GM18508 (cell line): Measurements from ENCODE around the gene NRL.

Experiments
- ATAC-seq: cut with Tn5 transposase; IDR thresholded peaks from one replicate; pipeline ENCODE4 v1.9.1; 2021; ENCODE audit warnings: moderate number of reproducible peaks; ENCODE audit not compliant: insufficient read depth, unreplicated experiment

NRL gene

GRCh38 chr14:24100982-24101494, 13.7 kb downstream of the NRL start:
- ATAC-seq, result no peak

- no peak for ATAC-seq
These were observed 14.4 kb downstream of the NRL start for GRCh38 chr14:24100197-24100981.

DNA sequence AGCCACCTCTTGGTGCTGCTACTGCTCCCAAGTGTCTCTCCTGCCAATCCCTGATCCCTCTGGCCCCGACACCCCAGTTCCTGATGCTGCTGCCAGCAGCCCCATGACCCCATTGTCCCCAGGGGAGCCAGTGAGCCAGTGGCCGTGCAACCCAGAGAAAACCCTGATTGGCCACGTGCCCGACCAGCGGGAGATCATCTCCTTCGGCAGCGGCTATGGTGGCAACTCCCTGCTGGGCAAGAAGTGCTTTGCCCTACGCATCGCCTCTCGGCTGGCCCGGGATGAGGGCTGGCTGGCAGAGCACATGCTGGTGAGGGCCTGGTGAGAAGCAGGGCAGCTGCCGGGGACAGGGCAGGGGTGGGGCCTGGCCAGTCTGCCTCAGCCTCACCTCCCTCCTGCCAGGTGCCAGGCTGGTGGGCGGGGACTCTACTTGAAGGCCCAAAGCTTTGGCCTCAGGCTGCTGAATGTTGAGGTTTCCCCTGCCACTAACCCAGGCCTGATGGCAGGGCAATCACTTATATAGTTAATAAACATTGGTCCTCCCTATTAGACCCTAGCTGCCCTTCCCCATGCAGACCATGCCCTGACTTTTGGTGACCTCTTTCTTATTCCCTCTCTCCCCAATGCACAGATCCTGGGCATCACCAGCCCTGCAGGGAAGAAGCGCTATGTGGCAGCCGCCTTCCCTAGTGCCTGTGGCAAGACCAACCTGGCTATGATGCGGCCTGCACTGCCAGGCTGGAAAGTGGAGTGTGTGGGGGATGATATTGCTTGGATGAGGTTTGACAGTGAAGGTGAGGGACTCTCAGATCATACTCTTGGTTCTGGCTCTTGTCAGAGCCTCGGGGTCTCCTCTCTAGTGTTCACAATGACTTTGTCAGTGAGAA, 15.6 kb downstream of the NRL start:
- no peak for ATAC-seq

- no peak for ATAC-seq
These were observed 16.4 kb downstream of the NRL start for GRCh38 chr14:24098229-24098926.

GRCh38 chr14:24096545-24097181, 18.1 kb downstream of the NRL start:
- ATAC-seq, result no peak

GRCh38 chr14:24095271-24096068, 19.3 kb downstream of the NRL start:
- peak; percentile 61 for ATAC-seq

DNA sequence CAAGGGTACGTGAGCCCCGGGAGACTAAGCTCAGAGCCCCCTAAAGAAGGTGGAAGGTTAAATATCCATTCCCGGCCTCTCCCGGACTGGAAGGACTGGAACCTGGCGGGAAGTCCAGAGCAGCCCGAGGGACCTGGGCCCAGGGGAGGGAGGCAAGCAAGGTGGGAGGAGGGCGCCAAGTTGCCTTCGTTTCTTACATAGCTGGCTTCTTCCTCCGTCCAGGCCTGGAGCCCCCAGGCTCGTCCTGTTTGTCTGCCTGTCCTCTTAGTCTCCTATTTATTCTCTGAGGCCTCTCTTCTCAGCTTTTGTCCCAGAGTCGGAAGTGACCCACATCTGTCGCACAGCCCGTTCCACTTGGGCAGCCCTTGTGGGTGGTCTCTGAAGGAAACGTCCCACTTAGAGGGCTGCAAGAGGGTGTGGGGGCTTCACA, 19.9 kb downstream of the NRL start:
- ATAC-seq, result no peak

DNA sequence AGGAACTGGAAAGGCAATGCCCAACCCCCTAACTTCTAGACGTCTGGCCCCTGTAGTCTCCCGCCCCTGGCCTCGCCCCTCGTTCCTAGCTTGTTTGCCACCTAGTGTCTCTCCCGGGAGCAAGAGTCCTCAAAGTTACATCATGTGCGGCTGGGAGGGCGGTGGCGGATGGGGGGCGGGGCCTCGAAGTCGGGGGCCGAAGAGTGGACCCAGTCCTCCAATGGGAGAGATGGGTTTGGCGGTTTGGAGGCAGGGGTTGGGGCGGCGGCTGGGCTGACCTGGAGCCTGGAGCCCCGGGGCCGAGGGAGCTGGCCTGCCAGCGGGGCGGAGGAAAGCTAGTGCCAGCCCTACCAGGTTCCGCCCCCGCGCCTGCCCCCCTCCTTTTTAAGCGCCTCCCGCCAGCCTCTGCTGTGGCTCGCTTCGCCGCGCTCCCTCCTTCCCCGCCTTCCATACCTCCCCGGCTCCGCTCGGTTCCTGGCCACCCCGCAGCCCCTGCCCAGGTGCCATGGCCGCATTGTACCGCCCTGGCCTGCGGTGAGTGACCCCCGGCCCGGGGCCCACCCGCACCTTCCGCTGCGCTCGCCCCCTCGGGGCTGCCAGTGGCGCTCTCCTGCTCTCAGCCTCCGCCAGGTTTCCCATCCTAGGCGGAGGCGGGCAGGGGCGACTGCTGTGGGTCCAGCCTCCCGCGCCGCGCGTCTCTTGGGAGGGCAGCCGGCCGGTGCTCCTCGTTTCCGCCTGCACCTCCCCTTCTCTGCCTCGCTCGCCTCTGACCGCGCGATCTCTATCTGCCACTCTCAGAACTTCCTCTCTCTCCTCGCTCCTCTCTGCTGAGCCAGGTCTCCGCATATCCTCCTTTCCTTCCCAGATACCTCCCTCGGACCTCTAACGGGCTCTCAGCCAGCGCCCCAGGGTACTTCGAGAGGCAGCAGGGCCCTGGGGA, 20.6 kb downstream of the NRL start, which contains the start of gene PCK2:
TSS of gene PCK2 (plus strand) at position 411 of the 940 bp plus-strand sequence. CDS start at position 506, 95 bp downstream.
- no peak for ATAC-seq

DNA sequence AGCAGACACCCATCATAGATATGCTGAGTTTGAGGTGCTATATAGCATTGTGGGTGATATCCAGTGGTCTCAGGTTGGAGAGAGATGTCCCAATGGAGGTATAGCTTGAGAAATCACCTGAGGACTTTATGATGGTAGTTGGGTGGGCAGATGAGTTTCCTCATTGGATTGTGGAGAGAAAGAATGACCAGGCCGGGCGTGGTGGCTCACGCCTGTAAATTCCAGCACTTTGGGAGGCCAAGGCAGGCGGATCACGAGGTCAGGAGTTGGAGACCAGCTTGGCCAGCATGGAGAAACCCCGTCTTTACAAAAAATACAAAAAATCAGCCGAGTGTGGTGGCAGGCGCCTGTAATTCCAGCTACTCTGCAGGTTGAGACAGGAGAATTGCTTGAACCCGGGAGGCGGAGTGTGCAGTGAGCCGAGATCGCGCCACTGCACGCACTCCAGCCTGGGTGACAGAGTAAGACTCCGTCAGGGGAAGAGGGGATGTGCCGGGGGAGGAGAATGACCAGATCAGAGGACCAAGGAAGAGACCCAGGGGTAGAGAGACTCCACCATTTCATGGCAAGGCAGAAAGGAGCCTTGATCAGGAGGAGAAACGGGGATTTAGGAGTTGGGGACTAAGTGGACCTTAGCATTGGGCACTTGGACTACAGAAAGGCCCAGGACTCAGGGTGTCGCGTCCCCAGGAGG, 21.4 kb downstream of the NRL start:
- ATAC-seq, result no peak

GRCh38 chr14:24092505-24093206, 22.1 kb downstream of the NRL start:
- ATAC-seq, result no peak

DNA sequence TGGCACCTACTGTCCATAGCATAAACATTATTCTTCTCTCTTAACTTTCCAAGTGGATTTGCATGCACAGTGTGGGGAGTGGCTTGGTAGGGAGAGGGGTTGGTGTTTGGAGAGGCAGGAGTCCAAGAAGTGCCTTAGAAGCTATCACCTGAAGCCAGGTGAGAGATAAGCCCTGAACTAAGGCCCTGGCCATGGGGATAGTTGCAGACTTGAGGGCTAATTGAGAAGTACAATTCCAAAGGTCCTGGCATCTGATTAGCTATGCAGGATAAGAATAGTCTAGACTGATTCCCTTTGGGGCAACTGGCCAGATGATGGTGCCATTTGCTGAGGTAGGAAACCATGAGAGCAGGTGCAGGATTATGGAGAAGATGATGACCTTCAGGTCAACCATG, 22.6 kb downstream of the NRL start:
- no peak for ATAC-seq

GRCh38 chr14:24089890-24090289, 24.9 kb downstream of the NRL start:
- ATAC-seq, result no peak

GRCh38 chr14:24088095-24088494, 26.7 kb downstream of the NRL start:
- ATAC-seq, result no peak

DNA sequence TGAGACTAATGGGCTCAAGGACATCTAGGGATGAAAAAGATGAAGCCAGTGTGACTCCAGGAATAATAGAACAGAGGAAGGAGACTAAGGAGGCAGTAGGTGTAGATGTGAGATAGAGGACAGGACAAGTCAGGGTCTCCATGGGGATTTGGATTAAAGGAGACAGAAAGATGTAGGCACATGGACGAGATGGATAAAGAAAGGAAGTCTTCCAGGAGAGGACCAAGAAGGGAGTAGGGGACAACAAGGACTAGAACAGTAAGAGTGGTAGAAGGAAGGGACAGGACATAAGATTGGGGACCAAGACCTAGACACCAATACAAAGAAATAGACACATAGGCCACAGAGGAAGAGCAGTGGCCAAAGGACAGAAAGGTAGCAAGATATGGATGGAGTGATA, 27.7 kb downstream of the NRL start:
- no peak for ATAC-seq

DNA sequence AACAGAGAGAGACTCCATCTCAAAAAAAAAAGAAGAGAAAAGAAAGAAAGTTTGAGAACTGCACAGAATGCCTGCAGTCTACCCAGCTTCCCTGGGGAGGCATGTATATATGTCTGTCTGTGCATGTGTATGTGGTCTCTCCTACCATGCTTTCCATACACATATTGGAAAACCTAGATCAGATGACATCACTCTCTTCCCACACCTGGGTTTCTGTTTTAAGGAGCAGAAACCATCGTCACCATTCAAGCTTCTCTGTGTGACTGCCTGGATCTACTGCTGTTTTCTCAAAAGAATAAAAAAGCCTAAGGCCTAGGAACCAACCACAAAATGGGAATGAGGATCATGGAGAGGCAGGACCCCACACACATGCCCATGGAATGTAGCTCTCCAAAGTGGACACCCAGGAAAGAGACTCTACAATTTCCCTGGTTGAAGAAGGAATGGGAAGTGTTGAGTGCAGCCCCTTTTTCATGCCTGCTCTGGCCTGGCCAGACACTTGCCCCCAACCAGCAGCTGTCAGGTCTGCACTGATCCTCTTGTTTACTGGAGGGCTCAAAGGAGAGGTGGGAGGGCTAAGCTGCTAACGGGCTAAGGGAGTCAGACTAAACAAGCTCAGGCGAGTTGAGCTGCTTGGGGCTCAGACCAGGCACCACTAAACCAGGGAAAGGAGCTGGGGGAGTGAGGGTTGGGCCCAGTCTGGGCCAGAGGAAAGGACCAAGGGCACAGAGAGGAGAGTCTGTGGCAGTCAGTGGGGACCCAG, 28.4 kb downstream of the NRL start:
- ATAC-seq, result no peak

GRCh38 chr14:24085215-24085614, 29.5 kb downstream of the NRL start:
- ATAC-seq, result no peak
